ENCODE results near the gene NOC2L. TPM values are rescaled to one million over a fixed set of nuclear protein-coding genes. Genes with fewer than 3 reads are reported as not detected.

The NOC2L gene
- total RNA-seq, 1 donor from 2014 or later = 69.8 TPM

DNA sequence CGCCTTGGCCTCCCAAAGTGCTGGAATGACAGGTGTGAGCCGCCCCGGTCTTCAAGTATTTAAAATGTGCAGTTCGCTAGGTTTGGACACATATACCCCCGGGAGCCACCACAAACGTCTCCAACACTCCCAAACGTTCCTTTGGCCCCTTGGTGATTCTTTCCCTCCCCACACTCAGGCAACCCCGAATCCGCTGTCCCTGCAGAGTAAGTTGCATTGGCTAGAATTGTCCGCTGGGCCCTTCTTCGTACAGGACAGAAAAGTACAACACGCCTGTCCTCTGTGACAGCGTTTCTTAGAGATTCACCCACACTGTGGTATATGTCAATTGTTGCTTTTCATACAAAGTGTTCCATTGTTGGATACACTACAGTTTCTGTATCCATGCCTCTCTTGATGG, 26.1 kb upstream of the NOC2L start:
- Mint-ChIP-seq H3K4me1 (no peaks in the 10 kb centered on the region), H3K36me3 (no peaks in the 10 kb centered on the region), H3K27me3 (ENCODE audit: low read depth) (peaks cover 34% of the 10 kb centered on the region), H3K4me3 (no peak overlapping the region), H3K27ac (no peak overlapping the region), H3K9me3 (peaks cover 9% of the 10 kb centered on the region)
- TF ChIP-seq, protein P1, sequence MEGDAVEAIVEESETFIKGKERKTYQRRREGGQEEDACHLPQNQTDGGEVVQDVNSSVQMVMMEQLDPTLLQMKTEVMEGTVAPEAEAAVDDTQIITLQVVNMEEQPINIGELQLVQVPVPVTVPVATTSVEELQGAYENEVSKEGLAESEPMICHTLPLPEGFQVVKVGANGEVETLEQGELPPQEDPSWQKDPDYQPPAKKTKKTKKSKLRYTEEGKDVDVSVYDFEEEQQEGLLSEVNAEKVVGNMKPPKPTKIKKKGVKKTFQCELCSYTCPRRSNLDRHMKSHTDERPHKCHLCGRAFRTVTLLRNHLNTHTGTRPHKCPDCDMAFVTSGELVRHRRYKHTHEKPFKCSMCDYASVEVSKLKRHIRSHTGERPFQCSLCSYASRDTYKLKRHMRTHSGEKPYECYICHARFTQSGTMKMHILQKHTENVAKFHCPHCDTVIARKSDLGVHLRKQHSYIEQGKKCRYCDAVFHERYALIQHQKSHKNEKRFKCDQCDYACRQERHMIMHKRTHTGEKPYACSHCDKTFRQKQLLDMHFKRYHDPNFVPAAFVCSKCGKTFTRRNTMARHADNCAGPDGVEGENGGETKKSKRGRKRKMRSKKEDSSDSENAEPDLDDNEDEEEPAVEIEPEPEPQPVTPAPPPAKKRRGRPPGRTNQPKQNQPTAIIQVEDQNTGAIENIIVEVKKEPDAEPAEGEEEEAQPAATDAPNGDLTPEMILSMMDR (IDR thresholded peaks at IDR 0.05; ENCODE audit: unreplicated experiment) = no peak
- no peak for DNase-seq (ENCODE audit: low spot score in 2 of 2, unreplicated experiment in 2 of 2)

DNA sequence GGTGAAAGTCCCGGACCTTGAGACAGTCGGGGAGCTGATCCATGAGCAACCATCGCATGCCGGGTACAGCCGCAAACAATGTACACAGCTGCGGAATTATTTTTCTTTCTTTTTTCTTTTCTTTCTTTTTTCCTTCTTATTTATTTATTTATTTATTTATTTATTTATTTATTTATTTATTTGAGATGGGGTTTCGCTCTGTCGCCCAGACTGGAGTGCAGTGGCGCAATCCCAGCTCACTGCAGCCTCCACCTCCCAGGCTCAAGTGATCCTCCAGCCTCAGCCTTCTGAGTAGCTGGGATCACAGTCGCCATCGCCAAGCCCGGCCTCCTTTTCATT, 25.4 kb upstream of the NOC2L start:
- TF ChIP-seq, protein P1 (IDR thresholded peaks at IDR 0.05; ENCODE audit: unreplicated experiment) = peak; percentile 29
- H3K27ac Mint-ChIP-seq = no peak overlapping the region
- no peaks in the 10 kb centered on the region for H3K36me3 Mint-ChIP-seq
- no peak overlapping the region for H3K4me3 Mint-ChIP-seq
- peaks cover 9% of the 10 kb centered on the region for H3K9me3 Mint-ChIP-seq
- H3K4me1 Mint-ChIP-seq = no peaks in the 10 kb centered on the region
- H3K27me3 Mint-ChIP-seq (ENCODE audit: low read depth) = peaks cover 30% of the 10 kb centered on the region
- no peak for DNase-seq (ENCODE audit: low spot score in 2 of 2, unreplicated experiment in 2 of 2)

DNA sequence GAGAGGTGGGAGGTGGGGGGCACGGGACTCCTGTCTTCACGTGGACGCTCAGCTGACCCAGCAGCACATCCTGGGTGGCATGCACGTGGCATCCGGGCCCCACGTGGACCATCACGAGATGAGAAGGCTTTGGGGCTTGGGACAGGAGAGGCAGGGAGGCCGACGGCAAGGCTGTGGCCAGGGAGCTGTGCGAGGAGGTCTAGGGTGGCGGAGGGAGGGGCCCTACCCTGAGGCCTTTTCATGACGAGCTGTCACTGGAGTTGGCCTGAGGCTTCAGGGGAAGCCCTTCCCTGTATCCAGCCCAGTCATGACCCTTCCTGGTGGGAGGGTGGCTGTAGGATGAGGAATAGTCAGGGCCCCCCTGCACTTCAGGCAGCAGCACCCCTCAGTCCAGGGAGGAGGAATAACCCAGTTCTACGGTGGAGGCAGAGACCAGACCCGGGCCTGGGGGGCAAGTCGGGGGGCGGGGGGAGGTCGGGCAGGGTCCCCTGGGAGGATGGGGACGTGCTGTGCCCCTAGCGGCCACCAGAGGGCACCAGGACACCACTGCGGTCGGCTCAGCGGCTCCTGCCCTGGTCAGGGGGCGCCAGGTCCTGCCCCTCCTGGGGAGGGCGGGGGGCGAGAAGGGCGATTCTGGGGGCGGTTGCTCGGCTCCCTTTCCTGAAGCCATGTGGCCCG, 24.9 kb upstream of the NOC2L start:
- H3K4me3 Mint-ChIP-seq = no peak overlapping the region
- peaks cover 5% of the 10 kb centered on the region for H3K9me3 Mint-ChIP-seq
- no peak overlapping the region for H3K27ac Mint-ChIP-seq
- H3K27me3 Mint-ChIP-seq (ENCODE audit: low read depth) = peaks cover 24% of the 10 kb centered on the region
- DNase-seq (ENCODE audit: low spot score in 2 of 2, unreplicated experiment in 2 of 2) = peak in 1 of 2 experiments; percentile 82
- no peaks in the 10 kb centered on the region for H3K4me1 Mint-ChIP-seq
- no peaks in the 10 kb centered on the region for H3K36me3 Mint-ChIP-seq
- TF ChIP-seq, protein P1 (IDR thresholded peaks at IDR 0.05; ENCODE audit: unreplicated experiment) = peak; percentile 86

DNA sequence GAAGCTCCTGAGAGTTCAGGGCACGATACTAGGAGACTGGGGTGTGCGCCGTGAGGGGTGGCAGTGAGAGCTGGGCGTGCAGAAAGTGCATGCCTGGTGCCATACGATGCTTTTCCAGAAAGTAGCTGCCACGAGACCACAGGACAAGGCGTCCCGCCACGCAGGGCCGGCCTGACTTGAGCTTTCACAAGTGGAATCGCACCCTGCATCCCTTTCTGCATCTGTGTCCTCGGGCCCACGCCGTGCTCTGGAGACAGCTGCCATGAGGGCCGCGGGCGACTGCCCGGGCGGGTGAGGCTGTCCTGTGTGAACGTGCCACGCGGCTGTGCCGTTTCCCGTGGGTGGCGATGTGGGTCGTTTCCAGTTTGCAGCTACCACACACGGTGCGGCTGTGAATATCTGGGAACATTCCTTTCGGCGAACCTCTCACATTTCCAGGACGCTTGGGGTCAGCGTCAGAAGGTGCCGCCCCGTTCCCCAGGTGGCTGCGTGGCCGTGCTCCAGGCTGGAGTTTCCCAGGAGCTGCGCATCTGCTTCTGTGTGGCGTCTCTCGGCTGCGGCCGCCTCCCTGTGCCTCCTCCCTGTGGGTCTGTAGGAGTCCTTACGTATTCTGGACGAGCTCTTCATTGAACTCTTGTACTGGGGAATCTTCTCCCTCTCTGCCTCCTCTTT, 23.8 kb upstream of the NOC2L start:
- DNase-seq (ENCODE audit: low spot score in 2 of 2, unreplicated experiment in 2 of 2) = no peak
- Mint-ChIP-seq H3K27me3 (ENCODE audit: low read depth) (peaks cover 17% of the 10 kb centered on the region), H3K27ac (no peak overlapping the region), H3K4me1 (peaks cover 3% of the 10 kb centered on the region), H3K9me3 (peaks cover 3% of the 10 kb centered on the region), H3K36me3 (peaks cover 3% of the 10 kb centered on the region), H3K4me3 (no peak overlapping the region)
- TF ChIP-seq, protein P1 (IDR thresholded peaks at IDR 0.05; ENCODE audit: unreplicated experiment) = no peak

DNA sequence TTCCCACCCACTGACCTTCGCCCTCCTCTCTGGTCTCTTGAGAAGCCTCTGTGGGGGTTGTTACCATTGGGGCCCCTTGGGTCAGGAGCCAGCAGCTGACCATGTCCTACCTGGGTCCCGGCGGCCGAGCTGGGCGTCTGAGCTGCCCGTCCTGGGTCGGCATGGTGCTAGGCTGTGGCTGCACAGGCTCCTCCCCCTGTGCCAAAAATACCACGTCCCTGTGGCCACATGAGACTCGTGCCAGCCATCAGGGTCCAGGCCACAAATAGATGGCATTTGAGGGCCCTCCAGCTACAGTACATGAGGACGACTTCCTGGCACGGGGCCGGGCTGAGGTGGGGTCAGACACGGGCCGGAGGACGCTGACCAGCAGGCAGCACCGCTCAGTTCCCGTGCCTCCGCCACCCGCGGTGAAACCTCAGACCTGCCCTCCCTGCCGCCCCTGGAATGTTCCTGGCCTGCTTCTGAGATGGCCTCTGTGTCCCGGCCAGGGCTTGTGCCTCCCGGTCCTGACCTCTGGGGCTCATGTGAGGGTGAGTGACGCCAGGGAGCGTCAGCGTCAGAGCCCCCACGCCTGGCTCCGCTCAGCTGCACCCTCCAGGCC, 23.0 kb upstream of the NOC2L start, which contains the start of gene PERM1:
TSS of gene PERM1 (minus strand) at position 139 of the 604 bp plus-strand sequence. CDS start 1,064 bp downstream, outside the sequence.
- H3K4me1 Mint-ChIP-seq = peaks cover 3% of the 10 kb centered on the region
- no peak for DNase-seq (ENCODE audit: low spot score in 2 of 2, unreplicated experiment in 2 of 2)
- H3K4me3 Mint-ChIP-seq = no peak within 1 kb of the TSS
- H3K9me3 Mint-ChIP-seq = peaks cover 3% of the 10 kb centered on the region
- peaks cover 3% of the 10 kb centered on the region for H3K36me3 Mint-ChIP-seq
- H3K27ac Mint-ChIP-seq = no peak within 1 kb of the TSS
- TF ChIP-seq, protein P1 (IDR thresholded peaks at IDR 0.05; ENCODE audit: unreplicated experiment) = no peak
- peaks cover 17% of the 10 kb centered on the region for H3K27me3 Mint-ChIP-seq (ENCODE audit: low read depth)

Data from mesothelial cell of epicardium (in vitro differentiated cells).